GM18502 (cell line): ENCODE measurements around the gene IQSEC2.
A peak's percentile ranks its signal among the peaks of the same experiment; 100 is the strongest.

Experiments
- ATAC-seq: cut with Tn5 transposase; IDR thresholded peaks from one replicate; pipeline ENCODE4 v1.9.1; 2021; ENCODE audit warnings: mild to moderate bottlenecking; ENCODE audit not compliant: unreplicated experiment, poor library complexity

IQSEC2 gene

GRCh38 chrX:53305996-53306937 lies 24.9 kb upstream of the IQSEC2 start:
- ATAC-seq: no peak

GRCh38 chrX:53305219-53305995 lies 24.0 kb upstream of the IQSEC2 start:
- ATAC-seq: no peak

- ATAC-seq: no peak
Measured at GRCh38 chrX:53303195-53303594, 21.8 kb upstream of the IQSEC2 start.

GRCh38 chrX:53300157-53300556 lies 18.8 kb upstream of the IQSEC2 start:
- ATAC-seq: no peak

GRCh38 chrX:53294024-53294648 lies 12.8 kb upstream of the IQSEC2 start:
- no peak for ATAC-seq

GRCh38 chrX:53291596-53291995 lies 10.2 kb upstream of the IQSEC2 start:
- ATAC-seq: no peak

- ATAC-seq: no peak
Measured at GRCh38 chrX:53290441-53291041, 9.2 kb upstream of the IQSEC2 start.

- ATAC-seq: no peak
Measured at GRCh38 chrX:53288189-53288588, 6.8 kb upstream of the IQSEC2 start.

- ATAC-seq: no peak
Measured at GRCh38 chrX:53287493-53288138, 6.2 kb upstream of the IQSEC2 start.

- no peak for ATAC-seq
Measured at GRCh38 chrX:53286171-53286570, 4.8 kb upstream of the IQSEC2 start.

- ATAC-seq: no peak
Measured at GRCh38 chrX:53285591-53285990, 4.2 kb upstream of the IQSEC2 start.

- ATAC-seq: peak; percentile 72
Measured at GRCh38 chrX:53284684-53285447, 3.5 kb upstream of the IQSEC2 start.

GRCh38 chrX:53283567-53283966 lies 2.2 kb upstream of the IQSEC2 start:
- no peak for ATAC-seq

GRCh38 chrX:53283099-53283498 lies 1.7 kb upstream of the IQSEC2 start:
- no peak for ATAC-seq

GRCh38 chrX:53281963-53282695 lies 745 bp upstream of the IQSEC2 start:
- no peak for ATAC-seq

GRCh38 chrX:53280331-53281320 lies 758 bp downstream of the IQSEC2 start:
- ATAC-seq: no peak
